ENCODE measurements around the gene TIMM29.

TIMM29 gene

DNA sequence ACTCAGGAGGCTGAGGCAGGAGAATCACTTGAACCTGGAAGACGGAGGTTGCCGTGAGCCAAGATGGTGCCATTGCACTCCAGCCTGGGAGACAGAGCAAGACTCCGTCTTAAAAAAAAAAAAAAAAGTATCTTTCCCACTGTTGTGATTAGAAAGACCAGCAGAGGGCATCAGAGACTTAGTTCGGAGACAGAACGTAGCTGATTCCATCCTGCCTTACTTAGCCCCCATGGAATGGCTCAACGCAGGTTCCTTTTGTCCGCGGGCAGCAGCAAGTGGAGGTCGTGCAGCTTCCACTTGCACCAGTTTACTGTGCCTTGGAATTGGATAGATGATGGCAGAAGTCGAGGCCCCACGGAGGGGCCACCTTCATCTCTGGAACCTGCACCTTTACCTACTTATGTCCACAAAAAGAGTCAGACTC, 8.1 kb downstream of the TIMM29 start (continued):
- TF ChIP-seq ZNF10 (tag by site-specific recombination; IDR thresholded peaks at IDR 0.05) (no peak), ZNF2 (tag by site-specific recombination; IDR thresholded peaks at IDR 0.05) (peak; percentile 85), ZNF658 (tag by site-specific recombination; IDR thresholded peaks at IDR 0.05) (no peak), TCF7L2 (IDR thresholded peaks at IDR 0.05; ENCODE audit: borderline replicate concordance, low read depth, low read length) (no peak), ZNF621 (tag by site-specific recombination; IDR thresholded peaks at IDR 0.05) (no peak), ZNF768 (tag by site-specific recombination; IDR thresholded peaks at IDR 0.05) (no peak), ZNF544 (tag by site-specific recombination; IDR thresholded peaks at IDR 0.05) (no peak), ZNF530 (tag by site-specific recombination; IDR thresholded peaks at IDR 0.05; ENCODE audit: low read depth) (no peak), ZNF416 (tag by site-specific recombination; IDR thresholded peaks at IDR 0.05) (no peak), ZIC2 (tag by site-specific recombination; IDR thresholded peaks at IDR 0.05) (no peak), KLF9 (tag by site-specific recombination; IDR thresholded peaks at IDR 0.05; ENCODE audit: low read depth) (no peak), MYNN (tag by site-specific recombination; IDR thresholded peaks at IDR 0.05; ENCODE audit: borderline replicate concordance) (no peak), PRDM6 (tag by site-specific recombination; IDR thresholded peaks at IDR 0.05) (no peak), ZNF791 (tag by site-specific recombination; IDR thresholded peaks at IDR 0.05) (no peak), ZNF549 (tag by site-specific recombination; IDR thresholded peaks at IDR 0.05) (no peak), GLI4 (tag by site-specific recombination; IDR thresholded peaks at IDR 0.05) (no peak), ZFHX2 (tag by site-specific recombination; conservative IDR thresholded peaks at IDR 0.05) (no peak), FEZF1 (tag by site-specific recombination; IDR thresholded peaks at IDR 0.05) (no peak), ZNF324 (tag by site-specific recombination; IDR thresholded peaks at IDR 0.05) (0 out of 2 replicates have a peak, but pooled peaks have one; percentile 26), ZNF175 (tag by site-specific recombination; IDR thresholded peaks at IDR 0.05) (no peak), ZNF426 (tag by site-specific recombination; IDR thresholded peaks at IDR 0.05) (no peak), ZNF843 (tag by site-specific recombination; IDR thresholded peaks at IDR 0.05) (no peak), GLI2 (tag by site-specific recombination; IDR thresholded peaks at IDR 0.05; ENCODE audit: borderline replicate concordance, low read depth) (no peak), ZNF792 (tag by site-specific recombination; IDR thresholded peaks at IDR 0.05) (no peak), ZNF501 (tag by site-specific recombination; IDR thresholded peaks at IDR 0.05) (no peak), ZNF23 (tag by site-specific recombination; IDR thresholded peaks at IDR 0.05; ENCODE audit: borderline replicate concordance) (no peak), ZNF600 (tag by site-specific recombination; IDR thresholded peaks at IDR 0.05) (peak; percentile 90), ZNF596 (tag by site-specific recombination; IDR thresholded peaks at IDR 0.05) (no peak), ZNF529 (tag by site-specific recombination; IDR thresholded peaks at IDR 0.05; ENCODE audit: insufficient replicate concordance) (no peak), KLF1 (tag by site-specific recombination; IDR thresholded peaks at IDR 0.05) (no peak), ZNF37A (tag by site-specific recombination; IDR thresholded peaks at IDR 0.05) (no peak)
- TF ChIP-seq, protein P1, sequence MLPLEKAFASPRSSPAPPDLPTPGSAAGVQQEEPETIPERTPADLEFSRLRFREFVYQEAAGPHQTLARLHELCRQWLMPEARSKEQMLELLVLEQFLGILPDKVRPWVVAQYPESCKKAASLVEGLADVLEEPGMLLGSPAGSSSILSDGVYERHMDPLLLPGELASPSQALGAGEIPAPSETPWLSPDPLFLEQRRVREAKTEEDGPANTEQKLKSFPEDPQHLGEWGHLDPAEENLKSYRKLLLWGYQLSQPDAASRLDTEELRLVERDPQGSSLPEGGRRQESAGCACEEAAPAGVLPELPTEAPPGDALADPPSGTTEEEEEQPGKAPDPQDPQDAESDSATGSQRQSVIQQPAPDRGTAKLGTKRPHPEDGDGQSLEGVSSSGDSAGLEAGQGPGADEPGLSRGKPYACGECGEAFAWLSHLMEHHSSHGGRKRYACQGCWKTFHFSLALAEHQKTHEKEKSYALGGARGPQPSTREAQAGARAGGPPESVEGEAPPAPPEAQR (tag by site-specific recombination; IDR thresholded peaks at IDR 0.05): no peak
- TF ChIP-seq, protein P2, sequence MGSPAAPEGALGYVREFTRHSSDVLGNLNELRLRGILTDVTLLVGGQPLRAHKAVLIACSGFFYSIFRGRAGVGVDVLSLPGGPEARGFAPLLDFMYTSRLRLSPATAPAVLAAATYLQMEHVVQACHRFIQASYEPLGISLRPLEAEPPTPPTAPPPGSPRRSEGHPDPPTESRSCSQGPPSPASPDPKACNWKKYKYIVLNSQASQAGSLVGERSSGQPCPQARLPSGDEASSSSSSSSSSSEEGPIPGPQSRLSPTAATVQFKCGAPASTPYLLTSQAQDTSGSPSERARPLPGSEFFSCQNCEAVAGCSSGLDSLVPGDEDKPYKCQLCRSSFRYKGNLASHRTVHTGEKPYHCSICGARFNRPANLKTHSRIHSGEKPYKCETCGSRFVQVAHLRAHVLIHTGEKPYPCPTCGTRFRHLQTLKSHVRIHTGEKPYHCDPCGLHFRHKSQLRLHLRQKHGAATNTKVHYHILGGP (tag by site-specific recombination; IDR thresholded peaks at IDR 0.05): no peak
- TF ChIP-seq, protein P3, sequence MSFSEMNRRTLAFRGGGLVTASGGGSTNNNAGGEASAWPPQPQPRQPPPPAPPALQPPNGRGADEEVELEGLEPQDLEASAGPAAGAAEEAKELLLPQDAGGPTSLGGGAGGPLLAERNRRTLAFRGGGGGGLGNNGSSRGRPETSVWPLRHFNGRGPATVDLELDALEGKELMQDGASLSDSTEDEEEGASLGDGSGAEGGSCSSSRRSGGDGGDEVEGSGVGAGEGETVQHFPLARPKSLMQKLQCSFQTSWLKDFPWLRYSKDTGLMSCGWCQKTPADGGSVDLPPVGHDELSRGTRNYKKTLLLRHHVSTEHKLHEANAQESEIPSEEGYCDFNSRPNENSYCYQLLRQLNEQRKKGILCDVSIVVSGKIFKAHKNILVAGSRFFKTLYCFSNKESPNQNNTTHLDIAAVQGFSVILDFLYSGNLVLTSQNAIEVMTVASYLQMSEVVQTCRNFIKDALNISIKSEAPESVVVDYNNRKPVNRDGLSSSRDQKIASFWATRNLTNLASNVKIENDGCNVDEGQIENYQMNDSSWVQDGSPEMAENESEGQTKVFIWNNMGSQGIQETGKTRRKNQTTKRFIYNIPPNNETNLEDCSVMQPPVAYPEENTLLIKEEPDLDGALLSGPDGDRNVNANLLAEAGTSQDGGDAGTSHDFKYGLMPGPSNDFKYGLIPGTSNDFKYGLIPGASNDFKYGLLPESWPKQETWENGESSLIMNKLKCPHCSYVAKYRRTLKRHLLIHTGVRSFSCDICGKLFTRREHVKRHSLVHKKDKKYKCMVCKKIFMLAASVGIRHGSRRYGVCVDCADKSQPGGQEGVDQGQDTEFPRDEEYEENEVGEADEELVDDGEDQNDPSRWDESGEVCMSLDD (tag by site-specific recombination; IDR thresholded peaks at IDR 0.05): no peak
- TF ChIP-seq, protein P4, sequence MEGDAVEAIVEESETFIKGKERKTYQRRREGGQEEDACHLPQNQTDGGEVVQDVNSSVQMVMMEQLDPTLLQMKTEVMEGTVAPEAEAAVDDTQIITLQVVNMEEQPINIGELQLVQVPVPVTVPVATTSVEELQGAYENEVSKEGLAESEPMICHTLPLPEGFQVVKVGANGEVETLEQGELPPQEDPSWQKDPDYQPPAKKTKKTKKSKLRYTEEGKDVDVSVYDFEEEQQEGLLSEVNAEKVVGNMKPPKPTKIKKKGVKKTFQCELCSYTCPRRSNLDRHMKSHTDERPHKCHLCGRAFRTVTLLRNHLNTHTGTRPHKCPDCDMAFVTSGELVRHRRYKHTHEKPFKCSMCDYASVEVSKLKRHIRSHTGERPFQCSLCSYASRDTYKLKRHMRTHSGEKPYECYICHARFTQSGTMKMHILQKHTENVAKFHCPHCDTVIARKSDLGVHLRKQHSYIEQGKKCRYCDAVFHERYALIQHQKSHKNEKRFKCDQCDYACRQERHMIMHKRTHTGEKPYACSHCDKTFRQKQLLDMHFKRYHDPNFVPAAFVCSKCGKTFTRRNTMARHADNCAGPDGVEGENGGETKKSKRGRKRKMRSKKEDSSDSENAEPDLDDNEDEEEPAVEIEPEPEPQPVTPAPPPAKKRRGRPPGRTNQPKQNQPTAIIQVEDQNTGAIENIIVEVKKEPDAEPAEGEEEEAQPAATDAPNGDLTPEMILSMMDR (tag by site-specific recombination; IDR thresholded peaks at IDR 0.05): peak; percentile 94

All from HEK293 (cell line).